ENCODE data around the gene ARPC1B.
"Not testable (repeated sequence)": the region's sequence is repeated elsewhere in the genome, so short reads cannot be mapped to it uniquely, and the experiment has no call there.

Gene ARPC1B

DNA sequence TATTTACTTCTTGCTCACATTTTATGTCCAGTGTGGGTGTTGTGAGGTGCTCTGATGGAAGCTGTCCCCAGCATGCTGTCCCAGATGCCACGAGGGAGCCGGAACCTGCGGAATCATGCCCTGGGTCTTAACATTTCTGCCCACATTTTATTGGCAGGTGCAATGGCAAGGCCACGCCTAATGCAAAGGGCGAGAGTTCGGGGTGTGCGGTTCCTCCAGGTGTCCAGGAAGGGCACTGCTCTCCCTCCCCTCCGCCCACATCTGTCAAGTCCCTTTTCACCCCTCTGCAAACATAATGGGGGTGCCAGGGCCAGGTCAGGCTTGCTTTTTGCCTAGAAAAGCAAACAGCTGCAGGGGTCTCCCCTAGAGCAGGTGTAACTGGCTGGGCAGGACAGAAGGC lies 17.5 kb downstream of the ARPC1B start:
- DNase-seq = no peak

- peak; percentile 76 for DNase-seq
These were observed 18.3 kb downstream of the ARPC1B start for GRCh38 chr7:99392659-99393354.

DNA sequence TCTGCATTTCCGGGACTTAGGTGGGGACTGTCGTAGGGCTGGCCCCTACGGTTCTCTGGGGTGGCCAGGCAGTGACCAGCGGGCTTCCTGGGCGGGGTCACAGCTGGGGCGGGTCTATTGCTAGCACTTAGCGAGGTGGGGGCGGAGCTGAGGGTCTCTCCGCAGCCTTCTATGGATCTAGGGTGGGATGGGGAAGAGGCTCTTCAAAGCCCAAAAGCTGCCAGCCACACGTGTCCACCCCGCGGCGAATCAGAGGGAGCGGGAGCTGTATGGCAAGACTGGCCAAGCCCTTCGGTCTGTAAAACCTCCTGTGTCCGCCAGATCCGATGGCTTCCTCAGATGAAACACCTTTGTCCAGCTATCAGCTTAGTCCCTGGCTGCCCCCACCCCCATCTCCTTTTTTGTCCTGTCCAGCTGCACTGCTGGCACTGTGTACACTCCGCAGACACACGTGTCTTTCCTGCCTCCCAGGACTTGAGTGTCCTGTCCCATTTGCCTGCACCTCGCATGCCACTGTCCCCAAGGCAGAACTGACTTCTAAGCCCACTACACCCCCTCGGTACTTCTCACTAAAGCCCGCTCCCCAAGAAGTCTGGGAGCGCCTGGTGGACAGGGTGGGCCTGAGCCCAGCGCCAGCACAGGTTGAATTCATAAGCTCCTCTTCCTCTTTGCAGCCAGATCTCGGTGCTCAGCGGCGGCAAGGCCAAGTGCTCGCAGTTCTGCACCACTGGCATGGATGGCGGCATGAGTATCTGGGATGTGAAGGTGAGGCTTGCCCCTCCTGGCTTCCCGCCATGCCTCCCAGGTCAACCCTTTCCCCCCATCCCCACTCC lies 19.0 kb downstream of the ARPC1B start:
- DNase-seq = no peak

- DNase-seq = no peak
These were observed 19.6 kb downstream of the ARPC1B start for GRCh38 chr7:99394188-99394502.

DNA sequence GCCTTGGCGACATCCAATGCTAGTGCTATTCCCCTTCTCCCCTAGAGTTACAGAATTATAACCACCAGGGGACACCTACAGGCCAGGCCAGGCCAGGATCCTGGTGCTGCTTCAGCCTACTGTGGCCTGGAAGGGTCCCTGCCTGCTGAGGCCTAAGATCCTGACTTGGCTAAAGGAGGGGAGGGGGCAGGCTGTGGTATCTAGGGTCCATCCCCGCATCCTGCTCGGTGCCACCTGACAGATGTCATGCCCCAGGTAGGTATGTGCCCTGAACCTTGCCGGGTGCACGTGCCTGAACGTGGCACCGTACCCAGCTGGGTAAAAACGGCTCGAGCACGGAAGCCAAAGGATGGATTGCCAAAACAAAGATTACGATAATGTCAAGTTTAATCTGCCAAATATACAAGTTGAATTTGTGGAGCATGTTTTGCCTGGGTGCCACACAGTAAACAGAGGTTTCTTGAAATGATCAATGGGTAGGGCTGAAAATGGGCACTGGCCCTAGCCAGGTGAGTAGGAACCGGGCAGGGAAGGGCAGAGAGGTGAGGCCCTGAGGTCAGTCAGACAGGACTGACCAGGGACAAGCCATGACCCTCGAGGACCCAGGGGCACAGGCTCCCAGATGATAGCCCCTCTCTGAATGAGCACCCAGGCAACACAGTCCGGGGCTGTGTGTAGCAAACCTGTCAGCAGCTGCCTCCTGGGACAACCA lies 21.2 kb downstream of the ARPC1B start:
- DNase-seq = no peak

DNA sequence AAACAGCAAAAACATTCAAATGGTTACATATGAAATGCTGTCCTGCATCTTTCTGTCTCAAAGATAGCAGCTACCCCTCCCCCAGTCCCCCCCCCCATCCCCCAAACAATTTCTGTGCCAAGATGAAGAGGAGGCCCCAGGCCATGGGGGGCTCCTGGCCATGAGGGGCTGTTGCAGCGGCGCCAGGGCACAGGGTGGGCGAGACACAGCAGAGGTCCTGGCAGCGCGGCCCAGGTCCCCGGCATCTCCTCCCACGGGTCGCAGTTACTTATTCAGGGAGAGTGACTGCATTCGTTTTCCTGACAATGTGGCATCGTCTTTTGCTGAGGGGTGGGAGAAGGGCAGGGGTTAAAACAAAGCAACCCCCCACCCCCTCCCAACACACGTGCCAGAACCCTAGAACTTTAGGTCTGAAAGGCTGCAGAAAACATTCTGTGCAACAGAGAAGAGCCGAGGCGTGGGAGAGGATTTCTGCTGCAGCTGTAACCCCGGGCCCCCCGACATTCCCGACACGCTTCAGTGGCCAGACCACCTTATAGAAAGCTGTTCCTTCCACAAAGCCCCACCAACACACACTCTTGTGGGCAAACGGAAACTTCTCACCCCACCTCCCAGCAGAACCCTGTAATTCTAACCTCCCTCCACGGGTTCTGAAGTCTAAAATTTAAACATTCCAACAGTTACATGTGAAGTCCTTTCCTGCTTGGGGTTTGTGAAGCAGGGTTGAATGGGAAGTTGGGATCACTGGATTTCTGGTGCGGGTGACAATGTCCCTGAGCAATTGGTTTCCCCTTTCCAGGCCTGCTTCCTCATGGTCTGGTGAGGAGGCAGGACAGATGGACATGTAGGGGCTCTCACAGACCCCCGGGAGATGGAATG lies 22.1 kb downstream of the ARPC1B start:
- no peak for DNase-seq

DNA sequence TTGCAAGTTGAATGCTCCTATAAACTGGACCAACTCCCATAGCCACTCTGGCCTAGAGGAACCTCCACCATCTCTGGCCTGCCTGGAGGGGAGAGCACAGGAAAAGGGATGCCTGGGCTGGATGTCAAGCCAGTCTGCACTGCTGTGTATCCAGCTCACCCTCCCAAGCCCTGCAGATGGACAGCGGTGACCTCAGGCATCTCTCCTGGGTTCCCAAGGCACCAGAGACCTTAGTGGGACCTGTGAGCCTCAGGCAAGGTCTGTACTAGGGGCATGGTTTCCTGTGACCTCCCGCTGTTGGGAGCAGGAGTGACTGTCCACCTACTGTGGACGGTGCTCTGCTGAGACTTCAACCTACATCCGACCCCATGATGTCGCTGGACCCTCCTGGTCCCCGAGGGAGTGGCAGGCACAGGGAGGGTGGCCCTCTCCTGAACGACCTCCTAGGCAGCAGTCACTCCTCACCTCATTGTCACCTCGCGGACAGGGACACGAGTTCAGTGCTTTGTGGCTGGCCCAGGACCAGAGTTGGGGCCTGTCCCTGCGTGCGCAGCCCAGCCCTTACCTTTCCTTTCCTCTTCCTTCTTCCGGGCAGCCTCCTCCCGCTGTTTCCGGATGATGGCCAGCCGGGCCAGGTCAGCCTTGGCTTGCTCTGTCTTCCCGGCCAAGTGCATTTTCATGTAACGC lies 22.9 kb downstream of the ARPC1B start:
- DNase-seq = no peak

- DNase-seq = no peak
These were observed 24.4 kb downstream of the ARPC1B start for GRCh38 chr7:99398891-99399445.

- DNase-seq = no peak
These were observed 25.1 kb downstream of the ARPC1B start for GRCh38 chr7:99399597-99399996.

DNA sequence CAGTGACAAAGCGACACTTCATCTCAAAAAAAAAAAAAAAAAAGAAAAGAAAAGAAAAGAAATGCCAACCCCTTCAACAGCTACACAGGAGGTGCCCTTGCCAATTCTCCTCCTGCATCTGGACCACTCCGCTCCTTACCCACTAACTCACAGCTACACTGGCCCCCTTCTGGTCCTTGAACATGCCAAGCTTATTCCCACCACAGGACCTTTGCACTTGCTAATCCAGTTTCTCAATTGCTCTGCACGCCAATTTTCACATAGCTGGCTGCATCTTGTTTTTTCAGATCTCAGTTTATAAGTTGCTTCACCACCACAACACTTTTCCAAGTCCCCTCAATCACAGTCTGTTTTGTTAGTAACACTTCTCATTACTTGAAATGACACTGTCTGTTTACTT lies 28.3 kb downstream of the ARPC1B start:
- no peak for DNase-seq

DNA sequence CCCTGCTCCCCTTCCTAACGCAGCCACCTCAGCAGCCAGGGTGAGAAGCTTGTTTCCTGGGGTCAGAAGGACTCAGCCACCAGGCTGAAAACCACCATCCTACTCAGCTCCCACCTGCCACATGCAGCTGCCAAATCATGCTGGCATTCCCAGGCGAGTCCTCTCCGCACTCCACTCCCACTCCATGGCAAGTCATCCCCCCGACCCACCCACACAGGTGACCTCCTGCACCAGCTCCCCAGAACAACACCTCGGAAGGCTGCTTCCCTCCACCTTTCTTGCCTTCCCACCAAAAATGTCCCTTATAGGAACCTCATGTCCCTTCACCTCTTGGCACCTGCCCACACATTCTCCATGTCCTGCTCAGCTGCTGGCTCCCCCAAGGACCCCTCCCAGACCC lies 29.2 kb downstream of the ARPC1B start:
- no peak for DNase-seq

DNA sequence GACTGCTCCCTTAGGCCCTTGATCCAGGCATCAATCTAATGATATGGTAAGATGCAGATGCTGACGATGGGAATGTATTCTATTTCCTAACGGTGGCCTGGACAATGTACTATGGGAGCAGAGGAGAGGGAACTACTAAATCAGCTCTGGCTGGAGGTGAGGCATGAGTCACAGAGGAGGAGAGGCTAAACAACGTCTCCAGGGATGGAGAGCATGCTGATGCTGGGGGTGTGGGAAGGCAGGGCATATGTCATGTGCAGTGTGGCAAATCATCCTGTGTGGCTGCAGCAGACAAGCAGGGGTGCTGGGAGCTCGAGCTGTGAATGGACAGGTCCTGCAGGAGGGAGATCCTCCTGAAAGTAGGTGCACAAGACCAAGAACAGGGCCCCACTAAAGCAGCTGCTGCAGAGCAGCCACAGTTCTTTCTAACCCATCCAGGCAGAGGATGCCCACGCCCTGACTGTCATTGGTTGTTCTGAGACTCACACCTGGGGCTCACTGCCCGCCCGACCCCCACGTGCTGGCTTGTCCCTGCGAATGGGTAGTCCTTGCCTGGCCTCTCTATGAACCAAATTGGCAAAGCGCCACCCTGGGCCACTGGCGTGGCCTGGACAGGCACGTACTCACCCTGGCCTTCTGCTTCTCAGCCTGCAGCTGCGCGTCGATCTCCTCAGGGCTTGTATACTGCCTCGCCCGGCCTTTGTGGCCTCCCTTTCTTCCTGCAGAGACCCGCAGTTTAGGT lies 29.9 kb downstream of the ARPC1B start:
- no peak for DNase-seq

GRCh38 chr7:99404977-99405320 lies 30.4 kb downstream of the ARPC1B start:
- DNase-seq = no peak

GRCh38 chr7:99406557-99406956 lies 32.0 kb downstream of the ARPC1B start:
- no peak for DNase-seq

GRCh38 chr7:99407872-99408378 lies 33.4 kb downstream of the ARPC1B start:
- peak; percentile 17 for DNase-seq

- DNase-seq = peak; percentile 96
These were observed 34.1 kb downstream of the ARPC1B start, which contains the start of the genes BUD31 and PDAP1 for GRCh38 chr7:99408379-99409191. Gene BUD31, plus strand, starts transcription at chr7:99408969. Its CDS starts 2,124 bp downstream, at chr7:99411093. Gene PDAP1, minus strand, starts transcription at chr7:99408597. Its CDS starts 49 bp downstream, at chr7:99408548.

DNA sequence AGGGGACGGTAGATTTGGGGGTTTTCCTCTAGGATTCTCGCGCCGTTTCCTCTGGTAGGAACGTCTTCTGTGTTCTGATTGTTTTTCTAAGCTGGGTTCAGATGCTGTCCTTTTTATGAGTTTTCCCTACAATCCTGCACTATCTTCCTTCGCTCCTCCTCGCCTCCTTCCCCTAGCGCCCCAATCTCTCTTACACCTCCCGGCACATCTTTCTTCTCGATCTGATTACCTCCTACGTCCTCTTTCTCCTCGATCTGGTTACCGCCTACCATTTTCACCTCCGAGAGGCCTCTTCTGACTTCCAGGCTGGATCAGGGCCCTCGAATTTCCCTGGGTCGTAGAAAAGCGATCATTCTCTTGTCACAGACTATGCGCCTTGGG lies 34.7 kb downstream of the ARPC1B start:
- no peak for DNase-seq

DNA sequence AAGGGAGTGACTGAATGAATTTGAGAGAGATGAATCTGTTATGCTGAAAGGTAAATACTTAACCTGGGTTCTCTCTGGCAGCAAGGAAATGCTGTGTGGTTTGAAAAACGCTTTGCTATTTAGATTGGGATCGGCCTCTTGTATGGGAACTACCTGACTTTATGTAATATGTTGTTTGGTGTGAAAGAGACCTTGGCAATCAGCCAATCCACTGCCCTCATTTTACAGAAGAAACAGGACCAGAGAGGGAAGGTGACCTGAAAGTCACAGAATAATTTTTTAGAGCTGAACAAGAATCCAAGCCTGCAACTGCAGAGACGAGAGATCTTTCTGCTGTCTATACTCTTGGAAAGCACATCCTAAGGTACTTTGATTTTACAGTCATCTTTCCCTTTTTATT lies 35.3 kb downstream of the ARPC1B start:
- no peak for DNase-seq

- DNase-seq = no peak
These were observed 36.1 kb downstream of the ARPC1B start for GRCh38 chr7:99410635-99411034.

GRCh38 chr7:99415513-99416127 lies 41.1 kb downstream of the ARPC1B start:
- DNase-seq = not testable (repeated sequence)

Data from activated effector memory CD4-positive, alpha-beta T cell treated with Interleukin-2 at 50 U/mL for 16 hours (primary cell).